Activated CD4-positive, alpha-beta T cell treated with anti-CD3 and anti-CD28 coated beads, Interleukin-2, amount 50 U/mL, for 1 hour (primary cell): ENCODE results near the gene PRKN.
"Not testable (repeated sequence)": the region's sequence is repeated elsewhere in the genome, so short reads cannot be mapped to it uniquely, and the experiment has no call there.

Experiments used
- DNase-seq: peaks from one replicate; pipeline ENCODE4 v3.0.0-alpha.2; 2020

PRKN gene

GRCh38 chr6:161926324-161926723, 801.2 kb downstream of the PRKN start:
- DNase-seq: no peak

- DNase-seq: no peak
Measured at GRCh38 chr6:161924516-161925116, 803.0 kb downstream of the PRKN start.

DNA sequence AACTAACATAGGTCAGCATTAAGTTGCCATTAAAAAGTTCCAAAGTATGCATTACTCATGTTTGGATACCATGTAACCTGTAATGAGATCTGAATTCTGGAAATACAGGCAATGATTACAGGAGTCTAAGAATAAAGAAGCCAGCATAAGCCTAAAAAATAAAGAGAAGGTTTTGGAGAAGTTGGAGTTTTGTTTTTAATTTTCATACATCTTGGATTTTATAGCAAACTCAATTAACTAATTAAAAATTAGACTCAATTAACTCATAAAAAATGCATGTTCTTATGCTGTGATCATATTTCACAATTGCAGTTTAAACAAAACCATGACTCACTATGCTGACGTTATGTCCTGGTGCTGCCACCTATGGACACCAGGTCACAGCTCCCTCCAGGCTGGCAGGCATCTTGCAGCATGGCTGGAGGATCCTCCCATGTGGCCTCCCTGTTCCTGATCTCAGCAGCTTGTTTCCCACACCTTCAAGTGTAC, 804.9 kb downstream of the PRKN start:
- DNase-seq: no peak

GRCh38 chr6:161921602-161922395, 805.8 kb downstream of the PRKN start:
- DNase-seq: no peak

DNA sequence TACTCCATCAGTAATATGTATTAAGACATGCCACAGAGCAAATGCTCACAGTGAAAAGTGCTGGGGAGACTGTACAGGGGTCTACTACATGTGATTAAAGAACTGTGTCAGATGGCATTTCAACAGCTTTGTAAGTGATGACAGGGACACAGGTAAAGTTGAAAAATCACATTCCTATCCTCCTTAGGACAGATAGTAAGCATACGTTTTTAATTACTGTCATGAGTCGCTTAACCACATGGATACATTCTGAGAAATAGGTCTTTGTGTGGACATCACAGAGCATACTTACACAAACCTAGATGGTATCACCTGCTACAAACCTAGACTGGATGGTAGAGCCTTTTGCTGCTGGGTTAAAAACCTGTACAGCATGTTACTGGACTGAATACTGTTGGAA, 807.9 kb downstream of the PRKN start:
- no peak for DNase-seq

DNA sequence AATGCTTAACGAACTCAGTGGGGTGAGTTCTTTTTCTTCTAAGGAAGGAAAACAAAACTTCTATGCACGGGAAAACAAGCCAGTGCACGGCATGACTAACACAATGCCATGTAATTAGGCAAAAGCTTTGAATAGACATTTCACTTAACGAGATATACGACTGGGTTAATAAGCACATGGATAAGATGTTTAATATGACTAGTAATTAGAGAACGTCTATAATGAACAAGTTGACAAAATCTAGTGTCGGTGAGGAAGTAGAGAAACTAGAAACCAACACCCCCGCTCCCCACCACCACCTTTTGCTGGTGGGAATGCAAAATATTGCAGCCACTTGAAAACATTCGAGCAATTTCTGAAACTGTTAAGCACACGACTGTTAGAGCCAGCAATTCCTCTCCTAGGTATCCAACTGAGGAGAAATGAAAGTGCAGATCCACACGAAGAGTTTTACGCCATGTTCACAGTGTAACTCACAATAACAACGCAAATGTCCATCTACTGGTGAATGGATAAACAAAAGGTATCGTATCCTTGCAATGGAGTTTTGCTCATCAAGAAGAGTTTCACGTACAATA, 808.8 kb downstream of the PRKN start:
- no peak for DNase-seq

DNA sequence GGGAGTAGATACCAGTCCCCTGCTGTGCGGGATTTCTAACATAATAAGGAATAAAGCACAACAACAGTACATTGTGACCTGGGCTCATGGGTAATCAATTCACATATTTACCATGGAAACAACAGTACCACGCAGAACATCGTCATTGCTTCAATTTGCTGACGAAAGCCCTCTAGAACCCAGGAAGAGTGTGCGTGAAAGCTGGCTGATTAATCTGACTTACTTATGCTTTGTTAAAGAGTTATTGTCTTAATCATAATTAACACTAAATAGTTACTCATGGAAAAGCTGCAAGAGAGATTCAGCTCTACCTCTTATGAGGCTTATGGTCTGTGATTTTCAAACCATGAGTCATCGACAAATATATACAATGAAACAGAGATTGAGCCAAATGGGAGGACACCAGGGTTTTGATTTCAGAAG, 809.4 kb downstream of the PRKN start:
- no peak for DNase-seq

DNA sequence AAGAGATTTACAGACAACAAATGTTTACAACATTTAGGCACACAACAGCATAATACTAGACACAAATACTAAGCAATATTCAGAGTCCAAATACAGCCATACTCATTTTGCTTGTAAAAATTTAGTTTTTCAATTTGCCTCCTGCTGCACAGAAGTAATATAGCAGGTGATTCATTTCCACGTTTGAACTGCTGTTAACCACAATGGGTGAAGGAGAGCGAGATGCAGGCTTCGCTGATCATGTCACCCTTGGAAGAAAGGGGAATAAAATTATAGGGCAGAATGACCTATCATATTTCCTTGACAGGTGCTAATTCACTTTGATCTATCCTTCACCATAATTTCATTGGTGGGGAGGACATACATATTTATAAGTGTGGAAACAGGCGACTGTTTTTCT, 809.9 kb downstream of the PRKN start:
- no peak for DNase-seq

DNA sequence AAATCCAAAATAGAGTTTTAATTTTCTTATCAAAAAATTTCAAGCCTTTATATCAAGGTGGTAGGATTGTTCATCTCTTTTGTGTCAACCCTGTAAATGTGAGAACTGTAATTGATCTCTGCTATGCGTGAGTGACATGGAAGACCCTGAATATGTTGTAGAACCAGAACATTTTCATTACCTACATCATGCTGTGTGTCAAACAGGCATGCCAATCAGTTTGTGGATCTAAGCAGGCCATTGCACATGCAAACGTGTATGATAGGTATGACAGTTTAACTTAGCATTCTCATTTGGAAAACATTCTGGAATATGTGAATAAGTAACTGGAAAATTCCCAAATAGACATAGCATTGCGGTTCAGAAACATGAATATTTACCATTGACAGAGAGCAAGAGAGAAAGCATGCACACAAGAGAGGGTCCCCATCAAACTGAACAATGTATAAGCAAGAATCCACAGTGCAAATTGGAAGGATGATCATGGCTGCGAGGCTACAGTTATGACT, 812.1 kb downstream of the PRKN start:
- no peak for DNase-seq

DNA sequence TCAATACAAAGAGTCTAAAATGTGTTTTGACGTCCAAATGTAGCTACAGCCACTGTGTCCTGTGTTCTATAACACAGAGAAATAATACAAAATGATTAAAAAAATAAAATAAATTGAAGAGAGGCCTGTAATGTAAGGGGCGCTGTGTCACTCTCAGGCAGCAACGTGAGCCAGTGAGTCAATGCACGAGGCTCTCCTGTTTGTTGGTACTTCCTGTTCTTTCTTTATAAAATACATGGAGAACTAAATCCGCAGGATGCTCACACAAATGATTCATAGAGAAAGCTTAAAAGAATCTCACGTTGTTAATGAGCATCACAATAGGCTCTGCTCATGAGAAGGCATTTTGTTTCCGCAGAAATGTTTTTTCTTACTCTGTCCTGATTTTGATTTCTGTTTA, 818.7 kb downstream of the PRKN start:
- DNase-seq: no peak

- DNase-seq: no peak
Measured at GRCh38 chr6:161906571-161906970, 821.0 kb downstream of the PRKN start.

GRCh38 chr6:161903584-161904212, 823.9 kb downstream of the PRKN start:
- no peak for DNase-seq

DNA sequence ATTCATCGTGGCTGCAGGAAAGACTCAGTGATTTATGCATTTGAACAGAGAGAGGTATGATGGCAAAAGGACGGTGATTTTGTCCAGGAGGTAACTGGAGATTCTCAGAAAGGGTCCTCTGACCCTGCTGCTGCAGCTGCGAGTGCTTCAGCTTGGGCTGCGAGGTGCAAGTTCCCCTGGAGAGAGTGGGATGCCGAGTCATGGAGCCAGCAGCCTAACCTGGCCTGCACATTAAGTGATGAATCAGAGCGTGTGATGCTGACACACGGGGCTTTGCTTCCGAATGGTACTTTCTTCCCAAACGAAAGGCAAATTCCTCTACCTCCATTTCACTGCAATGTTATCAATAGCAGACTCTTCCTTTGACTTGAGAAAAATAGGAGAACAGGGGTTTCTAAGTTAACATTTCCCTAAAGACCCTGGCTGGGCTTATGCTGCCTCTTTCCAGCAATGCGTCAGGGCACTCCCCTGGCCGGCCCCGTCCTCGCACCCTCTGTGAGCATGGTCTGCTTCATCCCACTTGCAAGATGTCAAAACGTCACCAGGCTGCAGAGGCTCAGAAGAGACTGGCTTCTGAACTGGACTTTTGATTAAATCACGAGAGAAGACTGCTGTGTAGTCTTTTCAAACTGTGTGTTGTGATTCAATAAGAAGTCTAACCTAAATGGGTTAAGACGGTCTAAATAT, 825.7 kb downstream of the PRKN start:
- DNase-seq: no peak

GRCh38 chr6:161894436-161894835, 833.1 kb downstream of the PRKN start:
- no peak for DNase-seq

DNA sequence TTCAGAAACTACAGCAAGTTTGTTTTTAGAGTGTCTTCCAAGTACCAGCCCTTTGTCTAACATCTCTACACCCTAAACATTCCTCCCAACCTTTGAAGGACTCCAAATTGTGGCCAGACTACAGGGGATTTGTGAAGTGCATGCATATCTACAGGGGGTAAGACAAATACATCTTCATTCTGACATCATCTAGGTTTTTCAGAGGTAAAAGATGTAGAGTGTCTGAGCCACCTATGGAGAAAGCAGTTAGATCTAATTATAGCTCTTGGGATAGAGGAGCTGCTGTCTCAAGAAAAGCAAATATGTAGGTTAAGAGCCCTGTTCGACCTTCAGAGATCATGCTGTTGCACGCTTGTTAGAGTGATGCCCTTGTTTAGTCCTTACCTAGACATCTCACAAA, 836.0 kb downstream of the PRKN start:
- no peak for DNase-seq

DNA sequence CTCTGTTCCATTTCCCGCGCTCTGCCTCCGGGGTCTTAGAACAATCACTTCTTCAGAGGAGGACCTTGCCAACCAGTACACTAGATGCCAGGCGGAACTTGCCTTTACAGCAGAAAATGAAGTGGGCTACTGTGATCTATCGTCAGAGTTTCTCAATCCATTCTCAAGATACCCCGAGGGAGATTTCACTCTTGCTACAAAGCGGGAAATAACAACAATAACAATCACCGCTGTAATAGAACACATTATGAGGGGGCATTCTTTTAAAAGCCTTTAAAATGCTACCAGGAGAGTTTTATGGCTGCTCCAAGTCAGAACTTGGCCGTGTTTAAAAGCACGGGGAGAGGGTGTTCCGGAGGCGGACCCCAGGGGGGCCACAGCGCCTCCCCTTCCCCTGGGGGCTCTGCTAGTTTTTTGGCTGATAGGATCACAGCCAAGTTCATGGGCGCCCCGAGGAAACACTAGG, 836.7 kb downstream of the PRKN start:
- no peak for DNase-seq

GRCh38 chr6:161890133-161890831, 837.3 kb downstream of the PRKN start:
- no peak for DNase-seq

- no peak for DNase-seq
Measured at GRCh38 chr6:161889324-161889723, 838.2 kb downstream of the PRKN start.

- DNase-seq: not testable (repeated sequence)
Measured at GRCh38 chr6:161886545-161886944, 841.0 kb downstream of the PRKN start.

- no peak for DNase-seq
Measured at GRCh38 chr6:161884782-161885181, 842.8 kb downstream of the PRKN start.

GRCh38 chr6:161882196-161882765, 845.3 kb downstream of the PRKN start:
- peak; percentile 1 for DNase-seq

DNA sequence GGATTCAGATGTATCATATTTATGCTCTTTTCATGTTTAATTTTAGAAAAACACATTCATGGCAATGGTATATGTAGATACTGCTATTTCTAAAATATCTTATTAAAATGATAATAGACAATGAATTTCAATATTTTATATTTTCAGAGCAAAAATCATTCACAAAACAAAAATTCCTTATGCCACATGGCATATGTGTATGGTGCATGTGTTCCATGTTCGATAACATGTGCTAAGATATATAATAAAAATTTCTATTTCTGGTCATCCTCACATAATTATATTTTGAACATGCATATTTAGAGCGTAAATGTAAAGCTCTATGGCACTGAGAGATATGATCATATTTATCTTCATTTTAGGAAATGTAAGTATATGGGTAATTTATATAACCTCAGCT, 847.5 kb downstream of the PRKN start:
- no peak for DNase-seq
